SK-N-SH treated with all-trans-retinoic acid at 6 μM for 48 hours (cell line): ENCODE measurements around the gene DNAJC10.

Source experiments
- CSDC2 ChIP-seq: fragments of 250-450 bp; sonication (Bioruptor Pico); IDR thresholded peaks from 2 replicates; pipeline ENCODE4 v1.5.0; 2020; ENCODE audit warnings: mild to moderate bottlenecking, moderate library complexity
- ESRRG ChIP-seq: fragments of 250-450 bp; sonication (Bioruptor Pico); IDR thresholded peaks from 2 replicates; pipeline ENCODE4 v1.6.1; 2021; ENCODE audit warnings: mild to moderate bottlenecking
- GLIS3 ChIP-seq: fragments of 250-450 bp; sonication (Bioruptor Pico); IDR thresholded peaks from 2 replicates; pipeline ENCODE4 v1.5.0; 2020; ENCODE audit warnings: mild to moderate bottlenecking, moderate library complexity
- ISL1 ChIP-seq: fragments of 250-450 bp; sonication (Bioruptor Pico); IDR thresholded peaks from 2 replicates; pipeline ENCODE4 v2.1.2; 2022; ENCODE audit warnings: mild to moderate bottlenecking, moderate library complexity
- OSR1 ChIP-seq: fragments of 250-450 bp; sonication (Bioruptor Pico); IDR thresholded peaks from 2 replicates; pipeline ENCODE4 v1.8.0; 2022; ENCODE audit warnings: moderate library complexity, mild to moderate bottlenecking, inconsistent platforms
- RARB ChIP-seq: fragments of 250-450 bp; sonication (Bioruptor Pico); IDR thresholded peaks from 2 replicates; pipeline ENCODE4 v1.8.0; 2021; ENCODE audit warnings: mild to moderate bottlenecking, moderate library complexity
- SNAI2 ChIP-seq: fragments of 250-450 bp; sonication (Bioruptor Pico); IDR thresholded peaks from 2 replicates; pipeline ENCODE4 v1.5.0; 2020; ENCODE audit warnings: mild to moderate bottlenecking, moderate library complexity
- TOX ChIP-seq: fragments of 250-450 bp; sonication (Bioruptor Pico); IDR thresholded peaks from 2 replicates; pipeline ENCODE4 v1.8.0; 2021; ENCODE audit warnings: mild to moderate bottlenecking, moderate library complexity, borderline replicate concordance
- ZFP3 ChIP-seq: fragments of 250-450 bp; sonication (Bioruptor Pico); IDR thresholded peaks from 2 replicates; pipeline ENCODE4 v1.5.0; 2020; ENCODE audit warnings: mild to moderate bottlenecking, moderate library complexity
- ZNF565 ChIP-seq: fragments of 450-650 bp; formaldehyde crosslinking; conservative IDR thresholded peaks from 2 replicates; pipeline ENCODE4 v1.5.0; 2020; ENCODE audit warnings: low read depth, mild to moderate bottlenecking, moderate library complexity
- ZNF70 ChIP-seq: fragments of 450-650 bp; formaldehyde crosslinking; IDR thresholded peaks from 2 replicates; pipeline ENCODE4 v1.5.0; 2020; ENCODE audit warnings: mild to moderate bottlenecking, moderate library complexity
- ZNF8 ChIP-seq: fragments of 450-650 bp; formaldehyde crosslinking; IDR thresholded peaks from 2 replicates; pipeline ENCODE4 v1.5.0; 2020; ENCODE audit warnings: mild to moderate bottlenecking, moderate library complexity
- TF ChIP-seq, protein P1 (sequence below): fragments of 250-450 bp; sonication (Bioruptor Pico); IDR thresholded peaks from 2 replicates; pipeline ENCODE4 v1.8.0; 2020; ENCODE audit warnings: mild to moderate bottlenecking, moderate library complexity, borderline replicate concordance
- TF ChIP-seq, protein P2 (sequence below): fragments of 250-450 bp; sonication (Bioruptor Pico); IDR thresholded peaks from 2 replicates; pipeline ENCODE4 v1.5.1; 2020; ENCODE audit warnings: low read depth, mild to moderate bottlenecking, moderate library complexity

DNA sequence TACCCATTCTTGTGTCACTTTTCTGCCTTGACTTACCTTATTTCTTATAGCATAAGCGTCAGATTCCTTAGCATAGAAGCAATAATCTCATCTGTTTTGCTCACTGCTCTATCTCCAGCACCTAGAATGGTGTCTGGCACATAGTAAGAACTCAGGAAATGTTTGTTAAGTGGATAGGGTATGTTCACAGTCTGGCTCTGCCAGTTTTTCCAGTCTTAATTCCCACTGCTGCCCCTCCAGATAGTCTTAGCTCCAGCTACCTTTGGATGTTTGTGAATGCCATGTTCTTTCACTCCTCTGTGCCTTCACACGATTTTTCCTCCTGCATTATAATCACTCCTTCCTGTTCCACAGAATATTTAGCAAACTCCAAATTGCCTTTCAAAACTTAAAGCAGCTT is 29.0 kb downstream of the DNAJC10 start:
- TF ChIP-seq RARB (CRISPR knock-in tag) = no peak
- TF ChIP-seq ZNF565 (CRISPR knock-in tag) = no peak
- TF ChIP-seq, protein P1, sequence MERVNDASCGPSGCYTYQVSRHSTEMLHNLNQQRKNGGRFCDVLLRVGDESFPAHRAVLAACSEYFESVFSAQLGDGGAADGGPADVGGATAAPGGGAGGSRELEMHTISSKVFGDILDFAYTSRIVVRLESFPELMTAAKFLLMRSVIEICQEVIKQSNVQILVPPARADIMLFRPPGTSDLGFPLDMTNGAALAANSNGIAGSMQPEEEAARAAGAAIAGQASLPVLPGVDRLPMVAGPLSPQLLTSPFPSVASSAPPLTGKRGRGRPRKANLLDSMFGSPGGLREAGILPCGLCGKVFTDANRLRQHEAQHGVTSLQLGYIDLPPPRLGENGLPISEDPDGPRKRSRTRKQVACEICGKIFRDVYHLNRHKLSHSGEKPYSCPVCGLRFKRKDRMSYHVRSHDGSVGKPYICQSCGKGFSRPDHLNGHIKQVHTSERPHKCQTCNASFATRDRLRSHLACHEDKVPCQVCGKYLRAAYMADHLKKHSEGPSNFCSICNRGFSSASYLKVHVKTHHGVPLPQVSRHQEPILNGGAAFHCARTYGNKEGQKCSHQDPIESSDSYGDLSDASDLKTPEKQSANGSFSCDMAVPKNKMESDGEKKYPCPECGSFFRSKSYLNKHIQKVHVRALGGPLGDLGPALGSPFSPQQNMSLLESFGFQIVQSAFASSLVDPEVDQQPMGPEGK (CRISPR knock-in tag) = no peak
- no peak for TF ChIP-seq OSR1
- no peak for TF ChIP-seq GLIS3 (CRISPR knock-in tag)
- TF ChIP-seq, protein P2, sequence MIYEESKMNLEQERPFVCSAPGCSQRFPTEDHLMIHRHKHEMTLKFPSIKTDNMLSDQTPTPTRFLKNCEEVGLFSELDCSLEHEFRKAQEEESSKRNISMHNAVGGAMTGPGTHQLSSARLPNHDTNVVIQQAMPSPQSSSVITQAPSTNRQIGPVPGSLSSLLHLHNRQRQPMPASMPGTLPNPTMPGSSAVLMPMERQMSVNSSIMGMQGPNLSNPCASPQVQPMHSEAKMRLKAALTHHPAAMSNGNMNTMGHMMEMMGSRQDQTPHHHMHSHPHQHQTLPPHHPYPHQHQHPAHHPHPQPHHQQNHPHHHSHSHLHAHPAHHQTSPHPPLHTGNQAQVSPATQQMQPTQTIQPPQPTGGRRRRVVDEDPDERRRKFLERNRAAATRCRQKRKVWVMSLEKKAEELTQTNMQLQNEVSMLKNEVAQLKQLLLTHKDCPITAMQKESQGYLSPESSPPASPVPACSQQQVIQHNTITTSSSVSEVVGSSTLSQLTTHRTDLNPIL (CRISPR knock-in tag) = no peak
- no peak for TF ChIP-seq TOX (CRISPR knock-in tag)
- no peak for TF ChIP-seq ESRRG (CRISPR knock-in tag)
- no peak for TF ChIP-seq ZNF70
- TF ChIP-seq SNAI2 (CRISPR knock-in tag) = no peak
- no peak for TF ChIP-seq ZNF8 (CRISPR knock-in tag)
- no peak for TF ChIP-seq ZFP3
- TF ChIP-seq ISL1 = no peak
- TF ChIP-seq CSDC2 (CRISPR knock-in tag) = no peak
